KMS-11 (cell line): ENCODE results near the gene ARSD.
"Not testable (repeated sequence)": the region's sequence is repeated elsewhere in the genome, so short reads cannot be mapped to it uniquely, and the experiment has no call there.

Experiments
- H2AFZ ChIP-seq: fragments of 200-600 bp; sonication (generic); 2 replicates; pipeline ENCODE4 v1.6.1; 2016; ENCODE audit warnings: antibody characterized with exemption, mixed run types, low read depth
- H3K27ac ChIP-seq: fragments of 200-600 bp; sonication (generic); 2 replicates; pipeline ENCODE4 v1.6.1; 2016; ENCODE audit warnings: mild to moderate bottlenecking, mixed run types
- H3K27me3 ChIP-seq: fragments of 200-600 bp; sonication (generic); 2 replicates; pipeline ENCODE4 v1.6.1; 2017; ENCODE audit warnings: mild to moderate bottlenecking, low read depth, mixed run types, moderate library complexity; ENCODE audit not compliant: insufficient read depth
- H3K36me3 ChIP-seq: fragments of 200-600 bp; sonication (generic); 2 replicates; pipeline ENCODE4 v1.6.1; 2017; ENCODE audit warnings: mild to moderate bottlenecking, mixed run types; ENCODE audit not compliant: insufficient read depth
- H3K4me1 ChIP-seq: fragments of 200-600 bp; sonication (generic); 2 replicates; pipeline ENCODE4 v1.6.1; 2016; ENCODE audit warnings: mild to moderate bottlenecking, low read depth, mixed run types; ENCODE audit not compliant: poor library complexity, severe bottlenecking
- H3K4me2 ChIP-seq: fragments of 200-600 bp; sonication (generic); 2 replicates; pipeline ENCODE4 v1.7.0; 2016; ENCODE audit warnings: mild to moderate bottlenecking, mixed run types
- H3K4me3 ChIP-seq: fragments of 200-600 bp; sonication (generic); IDR thresholded peaks from 2 replicates; pipeline ENCODE4 v1.6.1; 2017; ENCODE audit warnings: low read depth, low read length, mixed read lengths; ENCODE audit not compliant: insufficient read depth
- H3K79me2 ChIP-seq: fragments of 200-600 bp; sonication (generic); 2 replicates; pipeline ENCODE4 v1.6.1; 2016; ENCODE audit warnings: low read depth, mixed run types; ENCODE audit not compliant: insufficient read depth
- H3K9ac ChIP-seq: fragments of 200-600 bp; sonication (generic); 2 replicates; pipeline ENCODE4 v1.6.1; 2016; ENCODE audit warnings: mild to moderate bottlenecking, mixed run types
- H4K20me1 ChIP-seq: fragments of 200-600 bp; sonication (generic); 2 replicates; pipeline ENCODE4 v1.6.1; 2016; ENCODE audit warnings: mild to moderate bottlenecking, mixed run types; ENCODE audit not compliant: insufficient read depth
- CTCF ChIP-seq: fragments of 200-600 bp; sonication (generic); conservative IDR thresholded peaks from 2 replicates; pipeline ENCODE4 v1.6.1; 2017; ENCODE audit warnings: low read depth, mild to moderate bottlenecking, antibody characterized with exemption, low read length, moderate library complexity, mixed read lengths

The ARSD gene

GRCh38 chrX:2965965-2966364 lies 36.8 kb upstream of the ARSD start:
- Histone ChIP-seq H3K4me3 (no peak overlapping the region), H3K27ac (no peak overlapping the region), H4K20me1 (no peaks in the 10 kb centered on the region), H3K4me1 (no peaks in the 10 kb centered on the region), H3K4me2 (no peak overlapping the region), H3K36me3 (no peaks in the 10 kb centered on the region), H2AFZ (no peak overlapping the region), H3K27me3 (no peaks in the 10 kb centered on the region), H3K9ac (no peak overlapping the region), H3K79me2 (no peaks in the 10 kb centered on the region)
- no peak for TF ChIP-seq CTCF

GRCh38 chrX:2963992-2964794 lies 35.1 kb upstream of the ARSD start:
- H3K27ac ChIP-seq, H3K27me3 ChIP-seq, H3K36me3 ChIP-seq, H4K20me1 ChIP-seq, H3K4me3 ChIP-seq, H2AFZ ChIP-seq, H3K79me2 ChIP-seq, H3K9ac ChIP-seq, H3K4me2 ChIP-seq, H3K4me1 ChIP-seq: not testable (repeated sequence)

- not testable (repeated sequence) for H3K27me3 ChIP-seq, H3K4me3 ChIP-seq, H3K27ac ChIP-seq, H3K9ac ChIP-seq, H3K36me3 ChIP-seq, H3K79me2 ChIP-seq, H2AFZ ChIP-seq, H3K4me1 ChIP-seq, H4K20me1 ChIP-seq, H3K4me2 ChIP-seq
Measured at GRCh38 chrX:2963449-2963848, 34.3 kb upstream of the ARSD start.

DNA sequence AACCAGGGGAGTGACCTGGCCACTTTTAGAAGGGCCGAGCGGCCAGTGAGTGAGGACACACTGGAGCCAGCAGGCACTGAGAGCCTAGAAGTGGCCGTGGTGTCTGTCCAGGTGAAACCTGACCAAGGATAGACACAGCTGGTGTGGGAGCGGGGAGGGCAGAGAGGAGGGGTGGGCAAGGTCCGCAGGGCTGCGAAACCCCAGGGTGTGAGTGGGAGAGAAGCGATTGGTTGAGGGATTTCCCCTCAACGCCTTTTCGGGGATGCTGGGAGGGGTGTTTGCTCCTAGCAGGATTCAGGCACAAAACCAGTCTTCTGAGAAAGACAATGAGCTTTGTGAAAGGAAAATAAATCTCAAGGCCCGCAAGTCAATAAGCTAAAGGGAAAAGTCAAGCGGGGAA lies 33.2 kb upstream of the ARSD start:
- H3K27ac ChIP-seq, result no peak overlapping the region
- no peak overlapping the region for H3K4me3 ChIP-seq
- no peaks in the 10 kb centered on the region for H4K20me1 ChIP-seq
- H3K27me3 ChIP-seq, result no peaks in the 10 kb centered on the region
- no peaks in the 10 kb centered on the region for H3K36me3 ChIP-seq
- H3K79me2 ChIP-seq, result no peaks in the 10 kb centered on the region
- H3K4me1 ChIP-seq, result no peaks in the 10 kb centered on the region
- no peak overlapping the region for H2AFZ ChIP-seq
- no peak overlapping the region for H3K9ac ChIP-seq
- TF ChIP-seq CTCF, result no peak
- no peak overlapping the region for H3K4me2 ChIP-seq

GRCh38 chrX:2960861-2961515 lies 31.8 kb upstream of the ARSD start:
- Histone ChIP-seq H3K27ac (no peak overlapping the region), H2AFZ (no peak overlapping the region), H3K79me2 (no peaks in the 10 kb centered on the region), H3K4me3 (no peak overlapping the region), H3K4me1 (no peaks in the 10 kb centered on the region), H3K4me2 (no peak overlapping the region), H3K27me3 (no peaks in the 10 kb centered on the region), H3K9ac (no peak overlapping the region), H4K20me1 (no peaks in the 10 kb centered on the region), H3K36me3 (no peaks in the 10 kb centered on the region)
- TF ChIP-seq CTCF, result no peak
